HepG2 (cell line): ENCODE results near the gene LRFN2. TPM values are rescaled to one million over a fixed set of nuclear protein-coding genes. Genes with fewer than 3 reads are reported as not detected.

ENCODE experiments used
- ATAC-seq: fragments of 200-7000 bp; cut with Tn5 transposase; 3 replicates; pipeline ENCODE4 v1.9.1; 2020; ENCODE audit warnings: mild to moderate bottlenecking, moderate library complexity
- BruUV-seq: library from RNA; stranded (reverse); fragments of 400-500 nt; replicated peaks from 2 replicates; lab custom pipeline; 2021; lab: Mats Ljungman, UMichigan
- CTCF ChIA-PET: fragments of 300-600 bp; formaldehyde crosslinking; extraction: SDS; loops from one replicate; lab custom pipeline; 2021; ENCODE audit warnings: low total read pairs, inconsistent platforms, low intra/inter-chr PET ratio; lab: Yijun Ruan, JAX
- POLR2A ChIA-PET: fragments of 350-600 bp; sonication (Branson Sonifier 250); formaldehyde crosslinking; loops from one replicate; lab custom pipeline; 2020; ENCODE audit warnings: antibody characterized with exemption, inconsistent platforms; lab: Yijun Ruan, JAX
- DNase-seq: peaks from one replicate; pipeline ENCODE4 v3.0.0-alpha.2; 2015; ENCODE audit warnings: low spot score
- FAIRE-seq: peaks from 3 replicates; lab custom pipeline; 2011; peaks lifted over from hg19 to GRCh38; lab: Jason Lieb, UNC
- H2AFZ ChIP-seq: one replicate; pipeline ENCODE4 v1.6.1; 2011; ENCODE audit warnings: low read length, inconsistent platforms
- H3K27ac ChIP-seq: fragments of 300-600 bp; 3 replicates; pipeline ENCODE4 v1.8.0; 2011; ENCODE audit warnings: mixed run types, mild to moderate bottlenecking, mixed read lengths, low read length, inconsistent platforms; ENCODE audit not compliant: insufficient read depth; ENCODE audit errors: extremely low read length
- H3K27me3 ChIP-seq, 2 experiments: fragments of 200-600 bp in 1 of 2; 2 replicates in 1 of 2; 3 replicates in 1 of 2; pipeline versions ENCODE4 v1.6.0 to v1.8.0; 2011; ENCODE audit warnings: low read length in 2 of 2, mild to moderate bottlenecking in 2 of 2, moderate library complexity in 2 of 2, inconsistent platforms in 1 of 2; ENCODE audit not compliant: insufficient read depth in 2 of 2, control insufficient read depth in 1 of 2
- H3K36me3 ChIP-seq, 2 experiments: fragments of 200-600 bp in 1 of 2; replicated peaks in 1 of 2; 2 replicates in 1 of 2; 3 replicates in 1 of 2; pipeline versions ENCODE4 v1.5.1 to v1.8.0; 2011; ENCODE audit warnings: low read length in 2 of 2, inconsistent platforms in 1 of 2; ENCODE audit not compliant: insufficient read depth in 2 of 2, control insufficient read depth in 1 of 2
- H3K4me1 ChIP-seq: 2 replicates; pipeline ENCODE4 v1.5.1; 2012; ENCODE audit warnings: low read length, inconsistent platforms; ENCODE audit not compliant: insufficient read depth
- H3K4me2 ChIP-seq: 2 replicates; pipeline ENCODE4 v1.6.0; 2011; ENCODE audit warnings: low read depth, low read length, inconsistent platforms
- H3K4me3 ChIP-seq, 3 experiments: fragments of 200-600 bp in 1 of 3; sonication (generic), shearing (Covaris generic) in 1 of 3; replicated peaks in 1 of 3; 2 replicates each; pipeline ENCODE4 v1.5.1; 2011 to 2016; ENCODE audit warnings: low read length in 3 of 3, inconsistent platforms in 2 of 3, low read depth in 2 of 3, mild to moderate bottlenecking in 2 of 3, control low read depth in 1 of 3, mixed read lengths in 1 of 3; ENCODE audit not compliant: insufficient read depth in 1 of 3
- H3K79me2 ChIP-seq: one replicate; pipeline ENCODE4 v1.6.1; 2011; ENCODE audit warnings: low read length, inconsistent platforms; ENCODE audit not compliant: insufficient read depth
- H3K9ac ChIP-seq: 2 replicates; pipeline ENCODE4 v1.6.0; 2011; ENCODE audit warnings: mild to moderate bottlenecking, low read depth, low read length, inconsistent platforms; ENCODE audit not compliant: insufficient read depth
- H3K9me3 ChIP-seq: 2 replicates; pipeline ENCODE4 v1.5.1; 2012; ENCODE audit warnings: mild to moderate bottlenecking, low read length
- H4K20me1 ChIP-seq: 2 replicates; pipeline ENCODE4 v1.6.0; 2011; ENCODE audit warnings: inconsistent platforms, mild to moderate bottlenecking, low read length, moderate library complexity; ENCODE audit not compliant: insufficient read depth
- AKAP8 ChIP-seq: sonication (generic); formaldehyde crosslinking; IDR thresholded peaks from 2 replicates; pipeline ENCODE4 v1.5.1; 2020; ENCODE audit warnings: mild to moderate bottlenecking, missing genetic modification reagents
- CENPBD1 ChIP-seq: sonication (generic); formaldehyde crosslinking; IDR thresholded peaks from 2 replicates; pipeline ENCODE4 v1.8.0; 2022; ENCODE audit warnings: missing genetic modification reagents, low read depth, mild to moderate bottlenecking, borderline replicate concordance
- CERS6 ChIP-seq: sonication (generic); formaldehyde crosslinking; IDR thresholded peaks from 2 replicates; pipeline ENCODE4 v1.5.0; 2020; ENCODE audit warnings: missing genetic modification reagents
- HNF4A ChIP-seq: sonication (generic); formaldehyde crosslinking; IDR thresholded peaks from 2 replicates; pipeline ENCODE4 v1.4.0; 2020; ENCODE audit warnings: missing genetic modification reagents
- HNF4G ChIP-seq, 2 experiments: sonication (generic) in 1 of 2; formaldehyde crosslinking in 1 of 2; IDR thresholded peaks; 2 replicates each; pipeline versions ENCODE4 v1.4.0 to v1.6.1; 2011 to 2020; ENCODE audit warnings: borderline replicate concordance in 2 of 2, low read depth in 2 of 2, mild to moderate bottlenecking in 2 of 2, low read length in 1 of 2, missing genetic modification reagents in 1 of 2, moderate library complexity in 1 of 2
- HOXD1 ChIP-seq: sonication (generic); formaldehyde crosslinking; IDR thresholded peaks from 2 replicates; pipeline ENCODE4 v1.5.0; 2020; ENCODE audit warnings: missing genetic modification reagents
- NR3C1 ChIP-seq: sonication (generic); formaldehyde crosslinking; IDR thresholded peaks from 2 replicates; pipeline ENCODE4 v1.4.0; 2020; ENCODE audit warnings: missing genetic modification reagents
- SALL1 ChIP-seq: sonication (generic); formaldehyde crosslinking; IDR thresholded peaks from 2 replicates; pipeline ENCODE4 v1.8.0; 2022; ENCODE audit warnings: mild to moderate bottlenecking, missing genetic modification reagents
- TOPORS ChIP-seq: sonication (generic); formaldehyde crosslinking; IDR thresholded peaks from 2 replicates; pipeline ENCODE4 v1.8.0; 2023; ENCODE audit warnings: mild to moderate bottlenecking, missing genetic modification reagents
- ZMYM3 ChIP-seq: sonication (generic); formaldehyde crosslinking; IDR thresholded peaks from 2 replicates; pipeline ENCODE4 v1.5.1; 2020; ENCODE audit warnings: mild to moderate bottlenecking, missing genetic modification reagents
- ZNF263 ChIP-seq: sonication (generic); formaldehyde crosslinking; IDR thresholded peaks from 2 replicates; pipeline ENCODE4 v1.4.0; 2020; ENCODE audit warnings: missing genetic modification reagents
- ZNF589 ChIP-seq: sonication (generic); formaldehyde crosslinking; conservative IDR thresholded peaks from 2 replicates; pipeline ENCODE4 v1.8.0; 2022; ENCODE audit warnings: mild to moderate bottlenecking, moderate library complexity, missing genetic modification reagents
- ZNF75D ChIP-seq: sonication (generic); formaldehyde crosslinking; IDR thresholded peaks from 2 replicates; pipeline ENCODE4 v1.8.1; 2023; ENCODE audit warnings: missing genetic modification reagents, mild to moderate bottlenecking, borderline replicate concordance
- WGBS: methylation state at CpG from one replicate; pipeline ENCODE4 v1.1.6; 2017; ENCODE audit warnings: low lambda C conversion rate; 5-methylcytosine and 5-hydroxymethylcytosine counted together
- in situ Hi-C: cut with HindIII; loops from 2 replicates; pipeline ENCODE4 v1.10.0; 2017; ENCODE audit warnings: low pct_unique_long_range_greater_than_20kb; ENCODE audit not compliant: extremely low pct_ligation_motif_present
- intact Hi-C: fragments of 100-400 bp; cut with micrococcal nuclease; formaldehyde crosslinking; loops from one replicate; pipeline ENCODE4 v1.10.0; 2022; ENCODE audit not compliant: unreplicated experiment
- polyA plus RNA-seq, 8 experiments: library from polyadenylated mRNA; depleted of rRNA in 3 of 8; stranded (reverse) in 7 of 8; unstranded in 1 of 8; fragments of >200 nt; fragmentation: Illumina TruSeq in 4 of 8; extraction: Trizol in 4 of 8; gene quantifications; 2 replicates each; pipeline versions ENCODE4 v1.2.1 to v1.2.3, GENCODE V29; 2011 to 2016; ENCODE audit warnings: low read depth in 4 of 8, missing spikeins in 1 of 8, mixed read lengths in 1 of 8; ENCODE audit not compliant: insufficient read depth in 1 of 8
- total RNA-seq, 5 experiments: library from RNA; depleted of rRNA; stranded (reverse); fragments of >200 nt; fragmentation: Illumina TruSeq; extraction: Trizol; gene quantifications; 2 replicates each; pipeline ENCODE4 v1.2.3, GENCODE V29; 2016; ENCODE audit warnings: low read depth in 1 of 5
- TF ChIP-seq, protein P1 (sequence below): sonication (generic); formaldehyde crosslinking; IDR thresholded peaks from 2 replicates; pipeline ENCODE4 v1.4.0; 2020; ENCODE audit warnings: missing genetic modification reagents, low read depth, mild to moderate bottlenecking, borderline replicate concordance
- TF ChIP-seq, protein P2 (sequence below): sonication (generic); formaldehyde crosslinking; IDR thresholded peaks from 2 replicates; pipeline ENCODE4 v1.4.0; 2020; ENCODE audit warnings: missing genetic modification reagents

LRFN2 gene
- total and polyA plus RNA-seq, 2 of the 13 experiments (the other 11 are each of a cell fraction or from before 2014, with no cell fraction given), result not detected

DNA sequence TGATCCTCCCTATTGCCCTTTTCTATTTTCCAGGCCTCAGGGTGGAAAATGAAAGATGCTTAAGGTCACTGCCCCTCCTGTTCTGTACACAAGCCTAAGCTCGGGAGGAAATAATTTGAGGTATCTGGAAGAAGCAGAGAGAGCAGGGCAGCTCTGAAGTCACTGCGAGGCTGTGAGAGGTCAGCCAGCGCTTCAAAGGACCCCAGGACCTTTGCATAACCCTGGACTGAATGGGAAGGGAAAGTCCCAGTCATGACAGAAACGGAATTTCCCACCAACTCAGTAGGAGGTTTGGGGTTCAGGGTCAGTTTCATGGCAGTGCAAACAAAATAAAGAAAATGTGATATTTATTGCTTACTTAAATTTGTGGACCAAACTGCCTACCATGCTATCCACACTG, 58.1 kb downstream of the LRFN2 start (continued):
- TF ChIP-seq, protein P1, sequence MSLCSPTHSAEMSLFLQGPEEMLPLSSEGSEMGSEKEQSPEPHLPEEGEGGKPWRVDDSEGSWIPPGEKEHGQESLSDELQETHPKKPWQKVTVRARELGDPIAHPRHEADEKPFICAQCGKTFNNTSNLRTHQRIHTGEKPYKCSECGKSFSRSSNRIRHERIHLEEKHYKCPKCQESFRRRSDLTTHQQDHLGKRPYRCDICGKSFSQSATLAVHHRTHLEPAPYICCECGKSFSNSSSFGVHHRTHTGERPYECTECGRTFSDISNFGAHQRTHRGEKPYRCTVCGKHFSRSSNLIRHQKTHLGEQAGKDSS (CRISPR knock-in tag), result no peak
- no peak for TF ChIP-seq CENPBD1 (CRISPR knock-in tag)
- TF ChIP-seq ZNF589 (CRISPR knock-in tag), result no peak
- TF ChIP-seq, protein P2, sequence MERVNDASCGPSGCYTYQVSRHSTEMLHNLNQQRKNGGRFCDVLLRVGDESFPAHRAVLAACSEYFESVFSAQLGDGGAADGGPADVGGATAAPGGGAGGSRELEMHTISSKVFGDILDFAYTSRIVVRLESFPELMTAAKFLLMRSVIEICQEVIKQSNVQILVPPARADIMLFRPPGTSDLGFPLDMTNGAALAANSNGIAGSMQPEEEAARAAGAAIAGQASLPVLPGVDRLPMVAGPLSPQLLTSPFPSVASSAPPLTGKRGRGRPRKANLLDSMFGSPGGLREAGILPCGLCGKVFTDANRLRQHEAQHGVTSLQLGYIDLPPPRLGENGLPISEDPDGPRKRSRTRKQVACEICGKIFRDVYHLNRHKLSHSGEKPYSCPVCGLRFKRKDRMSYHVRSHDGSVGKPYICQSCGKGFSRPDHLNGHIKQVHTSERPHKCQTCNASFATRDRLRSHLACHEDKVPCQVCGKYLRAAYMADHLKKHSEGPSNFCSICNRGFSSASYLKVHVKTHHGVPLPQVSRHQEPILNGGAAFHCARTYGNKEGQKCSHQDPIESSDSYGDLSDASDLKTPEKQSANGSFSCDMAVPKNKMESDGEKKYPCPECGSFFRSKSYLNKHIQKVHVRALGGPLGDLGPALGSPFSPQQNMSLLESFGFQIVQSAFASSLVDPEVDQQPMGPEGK (CRISPR knock-in tag), result no peak
- no peak for TF ChIP-seq AKAP8 (CRISPR knock-in tag)
- no peak for TF ChIP-seq TOPORS (CRISPR knock-in tag)
- TF ChIP-seq ZNF75D (CRISPR knock-in tag), result no peak
- no peak for TF ChIP-seq CERS6 (CRISPR knock-in tag)

GRCh38 chr6:40528051-40528450, 59.1 kb downstream of the LRFN2 start:
- no peak for DNase-seq
- BruUV-seq, result no TSS peak
- POLR2A ChIA-PET, result no interaction called here

More at GRCh38 chr6:40528051-40528450, 59.1 kb downstream of the LRFN2 start:
- in situ Hi-C loops, result no loop called here
- Histone ChIP-seq H3K9me3 (no peaks in the 10 kb centered on the region), H3K27me3 (no peaks in the 10 kb centered on the region), H3K4me2 (peak overlapping the region; percentile 22; the same call in 1 of the 2 replicates), H3K4me3 (no peak overlapping the region), H4K20me1 (no peaks in the 10 kb centered on the region), H3K27ac (no peak overlapping the region), H3K36me3 (no peaks in the 10 kb centered on the region), H2AFZ (no peak overlapping the region), H3K4me1 (peaks cover 13% of the 10 kb centered on the region), H3K79me2 (no peaks in the 10 kb centered on the region), H3K9ac (no peak overlapping the region)
- CTCF ChIA-PET, result no interaction called here
- 3% methylated on average over 5 of the region's 5 CpGs for WGBS
- intact Hi-C loops, result no loop called here
- no peak for FAIRE-seq
- TF ChIP-seq HOXD1 (CRISPR knock-in tag), result no peak
- peak; percentile 53 for TF ChIP-seq HNF4A
- TF ChIP-seq HNF4G (IDR thresholded peaks at IDR 0.05; ENCODE audit: borderline replicate concordance, low read depth, low read length), result peak; percentile 40; the same call in 1 of the 2 replicates
- no peak for TF ChIP-seq HNF4G (CRISPR knock-in tag; IDR thresholded peaks at IDR 0.05; ENCODE audit: borderline replicate concordance, low read depth)
- TF ChIP-seq ZMYM3, result 0 out of 2 replicates have a peak, but pooled peaks have one; percentile 16
- TF ChIP-seq ZNF263 (CRISPR knock-in tag), result peak; percentile 95
- TF ChIP-seq NR3C1 (CRISPR knock-in tag), result no peak
- TF ChIP-seq SALL1 (CRISPR knock-in tag), result 0 out of 2 replicates have a peak, but pooled peaks have one; percentile 11
- ATAC-seq, result peak; percentile 88
